HepG2 (cell line): Measurements from ENCODE around the gene AK3. TPM values are rescaled to one million over a fixed set of nuclear protein-coding genes. Genes with fewer than 3 reads are reported as not detected.

Experiments
- CENPX ChIP-seq: sonication (generic); formaldehyde crosslinking; IDR thresholded peaks from 2 replicates; pipeline ENCODE4 v1.9.0; 2021; ENCODE audit warnings: mild to moderate bottlenecking, missing genetic modification reagents, moderate library complexity
- ERF ChIP-seq: IDR thresholded peaks from 2 replicates; pipeline ENCODE4 v1.6.1; 2018; ENCODE audit warnings: missing biosample characterization, missing genetic modification reagents
- GATAD1 ChIP-seq: IDR thresholded peaks from 2 replicates; pipeline ENCODE4 v1.6.1; 2016; ENCODE audit warnings: missing genetic modification reagents, missing compliant biosample characterization
- NBN ChIP-seq: fragments of 450-650 bp; conservative IDR thresholded peaks from 2 replicates; pipeline ENCODE4 v1.6.1; 2017
- NFIC ChIP-seq: IDR thresholded peaks from 2 replicates; pipeline ENCODE4 v1.6.1; 2012; ENCODE audit warnings: mild to moderate bottlenecking, low read length, inconsistent platforms
- NFKB2 ChIP-seq: sonication (generic); formaldehyde crosslinking; IDR thresholded peaks from 2 replicates; pipeline ENCODE4 v1.4.0; 2020; ENCODE audit warnings: missing genetic modification reagents, borderline replicate concordance
- PAF1 ChIP-seq: IDR thresholded peaks from 2 replicates; pipeline ENCODE4 v1.6.1; 2016; ENCODE audit warnings: missing genetic modification reagents, missing compliant biosample characterization
- PCBP1 ChIP-seq: fragments of 200-400 bp; formaldehyde crosslinking; IDR thresholded peaks from 2 replicates; pipeline ENCODE4 v1.6.1; 2017; ENCODE audit warnings: mild to moderate bottlenecking, low read depth, low read length, borderline replicate concordance
- PRPF4 ChIP-seq: fragments of 200-400 bp; formaldehyde crosslinking; IDR thresholded peaks from 2 replicates; pipeline ENCODE4 v1.6.1; 2016; ENCODE audit warnings: low read length, low read depth; ENCODE audit not compliant: poor library complexity, severe bottlenecking
- RCOR2 ChIP-seq: IDR thresholded peaks from 2 replicates; pipeline ENCODE4 v1.6.1; 2016; ENCODE audit warnings: missing biosample characterization, missing genetic modification reagents
- RFX1 ChIP-seq: fragments of 450-650 bp; IDR thresholded peaks from 2 replicates; pipeline ENCODE4 v1.6.1; 2017
- RFX3 ChIP-seq: IDR thresholded peaks from 2 replicates; pipeline ENCODE4 v1.6.1; 2016; ENCODE audit warnings: missing biosample characterization, missing genetic modification reagents
- RORA ChIP-seq: sonication (generic); formaldehyde crosslinking; IDR thresholded peaks from 2 replicates; pipeline ENCODE4 v1.5.0; 2020; ENCODE audit warnings: mild to moderate bottlenecking, missing genetic modification reagents, moderate library complexity
- TSC22D2 ChIP-seq: sonication (generic); formaldehyde crosslinking; IDR thresholded peaks from 2 replicates; pipeline ENCODE4 v1.5.1; 2020; ENCODE audit warnings: missing genetic modification reagents, mild to moderate bottlenecking, borderline replicate concordance
- YEATS2 ChIP-seq: sonication (generic); formaldehyde crosslinking; IDR thresholded peaks from 2 replicates; pipeline ENCODE4 v1.4.0; 2020; ENCODE audit warnings: missing genetic modification reagents, borderline replicate concordance
- ZNF350 ChIP-seq: sonication (generic); formaldehyde crosslinking; IDR thresholded peaks from 2 replicates; pipeline ENCODE4 v1.4.0; 2020; ENCODE audit warnings: mild to moderate bottlenecking, low read depth, missing genetic modification reagents, borderline replicate concordance
- ZNF460 ChIP-seq: sonication (generic); formaldehyde crosslinking; IDR thresholded peaks from 2 replicates; pipeline ENCODE4 v1.5.1; 2020; ENCODE audit warnings: missing genetic modification reagents, mild to moderate bottlenecking, borderline replicate concordance
- ZNF674 ChIP-seq: sonication (generic); formaldehyde crosslinking; IDR thresholded peaks from 2 replicates; pipeline ENCODE4 v1.5.0; 2020; ENCODE audit warnings: low read depth, mild to moderate bottlenecking, missing genetic modification reagents
- ZNF761 ChIP-seq: sonication (generic); formaldehyde crosslinking; conservative IDR thresholded peaks from 2 replicates; pipeline ENCODE4 v1.4.0; 2020; ENCODE audit warnings: mild to moderate bottlenecking, missing genetic modification reagents
- ZSCAN29 ChIP-seq: sonication (generic); formaldehyde crosslinking; conservative IDR thresholded peaks from 2 replicates; pipeline ENCODE4 v1.4.0; 2020; ENCODE audit warnings: mild to moderate bottlenecking, missing genetic modification reagents
- polyA plus RNA-seq, 8 experiments: library from polyadenylated mRNA; depleted of rRNA in 3 of 8; stranded (reverse) in 7 of 8; unstranded in 1 of 8; fragments of >200 nt; fragmentation: Illumina TruSeq in 4 of 8; extraction: Trizol in 4 of 8; gene quantifications; 2 replicates each; pipeline versions ENCODE4 v1.2.1 to v1.2.3, GENCODE V29; 2011 to 2016; ENCODE audit warnings: low read depth in 4 of 8, missing spikeins in 1 of 8, mixed read lengths in 1 of 8; ENCODE audit not compliant: insufficient read depth in 1 of 8
- total RNA-seq, 5 experiments: library from RNA; depleted of rRNA; stranded (reverse); fragments of >200 nt; fragmentation: Illumina TruSeq; extraction: Trizol; gene quantifications; 2 replicates each; pipeline ENCODE4 v1.2.3, GENCODE V29; 2016; ENCODE audit warnings: low read depth in 1 of 5
- TF ChIP-seq, protein P1 (sequence below): sonication (generic); formaldehyde crosslinking; IDR thresholded peaks from 2 replicates; pipeline ENCODE4 v1.8.1; 2022; ENCODE audit warnings: mild to moderate bottlenecking, missing genetic modification reagents
- TF ChIP-seq, protein P2 (sequence below): sonication (generic); formaldehyde crosslinking; IDR thresholded peaks from 2 replicates; pipeline ENCODE4 v1.5.1; 2020; ENCODE audit warnings: mild to moderate bottlenecking, missing genetic modification reagents, moderate library complexity
- TF ChIP-seq, protein P3 (sequence below): sonication (generic); formaldehyde crosslinking; IDR thresholded peaks from 2 replicates; pipeline ENCODE4 v1.4.0; 2020; ENCODE audit warnings: mild to moderate bottlenecking, missing genetic modification reagents
- TF ChIP-seq, protein P4 (sequence below): sonication (generic); formaldehyde crosslinking; IDR thresholded peaks from 2 replicates; pipeline ENCODE4 v1.5.0; 2020; ENCODE audit warnings: mild to moderate bottlenecking, missing genetic modification reagents, borderline replicate concordance

AK3 gene
- total and polyA plus RNA-seq, 2 of the 13 experiments (the other 11 are each of a cell fraction or from before 2014, with no cell fraction given), result 76.8 to 109 TPM

DNA sequence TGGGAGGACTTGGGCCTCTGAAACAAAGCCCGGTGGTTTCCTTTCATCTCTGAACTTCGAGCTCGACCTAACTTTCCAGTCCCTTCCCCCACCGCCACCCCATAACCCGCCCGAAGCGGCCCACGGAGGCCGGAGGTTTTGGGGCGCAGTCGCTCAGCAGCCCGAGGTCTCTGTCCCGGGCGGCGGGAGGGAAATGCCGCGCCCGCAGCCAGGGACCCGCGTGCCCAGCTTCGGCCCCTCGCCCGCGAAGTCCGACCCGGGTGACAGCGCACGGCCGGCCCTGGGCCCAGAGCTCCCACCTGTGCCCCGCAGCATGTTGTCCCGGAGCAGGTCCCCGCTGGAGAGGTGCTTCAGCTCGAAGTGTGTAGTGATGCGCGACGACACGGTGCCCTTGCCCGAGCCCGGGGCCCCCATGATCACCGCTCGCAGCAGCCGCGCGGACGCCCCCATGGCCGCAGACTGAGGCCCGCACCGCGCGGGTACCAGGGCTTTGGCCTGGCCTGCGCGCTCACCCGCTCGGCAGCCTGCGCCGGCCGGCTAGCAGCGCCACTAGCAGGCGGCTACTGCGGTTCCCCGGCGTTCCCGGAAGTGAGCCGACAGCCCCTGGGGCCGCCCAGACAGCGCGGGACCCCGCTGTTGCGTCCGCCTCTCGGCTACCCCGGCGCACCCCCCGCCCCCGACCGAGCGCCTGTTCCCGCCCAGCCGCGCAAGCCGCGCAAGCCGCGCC, at the start of gene AK3 (continued):
- TF ChIP-seq ERF (CRISPR knock-in tag) (peak; percentile 73), NBN (no peak), PRPF4 (no peak), ZNF460 (no peak), RCOR2 (CRISPR knock-in tag) (no peak), TSC22D2 (CRISPR knock-in tag) (no peak; the same call in none of the 2 replicates), RFX1 (no peak), RFX3 (CRISPR knock-in tag) (no peak), PAF1 (no peak), ZNF674 (CRISPR knock-in tag) (0 out of 2 replicates have a peak, but pooled peaks have one; percentile 78), YEATS2 (CRISPR knock-in tag) (peak; percentile 19), ZNF350 (0 out of 2 replicates have a peak, but pooled peaks have one; percentile 35), NFKB2 (CRISPR knock-in tag) (peak; percentile 96), PCBP1 (no peak), ZSCAN29 (CRISPR knock-in tag) (no peak), GATAD1 (CRISPR knock-in tag) (peak; percentile 27; the same call in 1 of the 2 replicates), NFIC (no peak), RORA (CRISPR knock-in tag) (no peak), CENPX (CRISPR knock-in tag) (no peak), ZNF761 (CRISPR knock-in tag) (peak; percentile 79; the same call in 1 of the 2 replicates)
- TF ChIP-seq, protein P1, sequence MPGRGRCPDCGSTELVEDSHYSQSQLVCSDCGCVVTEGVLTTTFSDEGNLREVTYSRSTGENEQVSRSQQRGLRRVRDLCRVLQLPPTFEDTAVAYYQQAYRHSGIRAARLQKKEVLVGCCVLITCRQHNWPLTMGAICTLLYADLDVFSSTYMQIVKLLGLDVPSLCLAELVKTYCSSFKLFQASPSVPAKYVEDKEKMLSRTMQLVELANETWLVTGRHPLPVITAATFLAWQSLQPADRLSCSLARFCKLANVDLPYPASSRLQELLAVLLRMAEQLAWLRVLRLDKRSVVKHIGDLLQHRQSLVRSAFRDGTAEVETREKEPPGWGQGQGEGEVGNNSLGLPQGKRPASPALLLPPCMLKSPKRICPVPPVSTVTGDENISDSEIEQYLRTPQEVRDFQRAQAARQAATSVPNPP (CRISPR knock-in tag), result no peak; the same call in none of the 2 replicates
- TF ChIP-seq, protein P2, sequence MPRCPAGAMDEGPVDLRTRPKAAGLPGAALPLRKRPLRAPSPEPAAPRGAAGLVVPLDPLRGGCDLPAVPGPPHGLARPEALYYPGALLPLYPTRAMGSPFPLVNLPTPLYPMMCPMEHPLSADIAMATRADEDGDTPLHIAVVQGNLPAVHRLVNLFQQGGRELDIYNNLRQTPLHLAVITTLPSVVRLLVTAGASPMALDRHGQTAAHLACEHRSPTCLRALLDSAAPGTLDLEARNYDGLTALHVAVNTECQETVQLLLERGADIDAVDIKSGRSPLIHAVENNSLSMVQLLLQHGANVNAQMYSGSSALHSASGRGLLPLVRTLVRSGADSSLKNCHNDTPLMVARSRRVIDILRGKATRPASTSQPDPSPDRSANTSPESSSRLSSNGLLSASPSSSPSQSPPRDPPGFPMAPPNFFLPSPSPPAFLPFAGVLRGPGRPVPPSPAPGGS (CRISPR knock-in tag), result peak; percentile 98
- TF ChIP-seq, protein P3, sequence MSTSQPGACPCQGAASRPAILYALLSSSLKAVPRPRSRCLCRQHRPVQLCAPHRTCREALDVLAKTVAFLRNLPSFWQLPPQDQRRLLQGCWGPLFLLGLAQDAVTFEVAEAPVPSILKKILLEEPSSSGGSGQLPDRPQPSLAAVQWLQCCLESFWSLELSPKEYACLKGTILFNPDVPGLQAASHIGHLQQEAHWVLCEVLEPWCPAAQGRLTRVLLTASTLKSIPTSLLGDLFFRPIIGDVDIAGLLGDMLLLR (CRISPR knock-in tag), result no peak
- TF ChIP-seq, protein P4, sequence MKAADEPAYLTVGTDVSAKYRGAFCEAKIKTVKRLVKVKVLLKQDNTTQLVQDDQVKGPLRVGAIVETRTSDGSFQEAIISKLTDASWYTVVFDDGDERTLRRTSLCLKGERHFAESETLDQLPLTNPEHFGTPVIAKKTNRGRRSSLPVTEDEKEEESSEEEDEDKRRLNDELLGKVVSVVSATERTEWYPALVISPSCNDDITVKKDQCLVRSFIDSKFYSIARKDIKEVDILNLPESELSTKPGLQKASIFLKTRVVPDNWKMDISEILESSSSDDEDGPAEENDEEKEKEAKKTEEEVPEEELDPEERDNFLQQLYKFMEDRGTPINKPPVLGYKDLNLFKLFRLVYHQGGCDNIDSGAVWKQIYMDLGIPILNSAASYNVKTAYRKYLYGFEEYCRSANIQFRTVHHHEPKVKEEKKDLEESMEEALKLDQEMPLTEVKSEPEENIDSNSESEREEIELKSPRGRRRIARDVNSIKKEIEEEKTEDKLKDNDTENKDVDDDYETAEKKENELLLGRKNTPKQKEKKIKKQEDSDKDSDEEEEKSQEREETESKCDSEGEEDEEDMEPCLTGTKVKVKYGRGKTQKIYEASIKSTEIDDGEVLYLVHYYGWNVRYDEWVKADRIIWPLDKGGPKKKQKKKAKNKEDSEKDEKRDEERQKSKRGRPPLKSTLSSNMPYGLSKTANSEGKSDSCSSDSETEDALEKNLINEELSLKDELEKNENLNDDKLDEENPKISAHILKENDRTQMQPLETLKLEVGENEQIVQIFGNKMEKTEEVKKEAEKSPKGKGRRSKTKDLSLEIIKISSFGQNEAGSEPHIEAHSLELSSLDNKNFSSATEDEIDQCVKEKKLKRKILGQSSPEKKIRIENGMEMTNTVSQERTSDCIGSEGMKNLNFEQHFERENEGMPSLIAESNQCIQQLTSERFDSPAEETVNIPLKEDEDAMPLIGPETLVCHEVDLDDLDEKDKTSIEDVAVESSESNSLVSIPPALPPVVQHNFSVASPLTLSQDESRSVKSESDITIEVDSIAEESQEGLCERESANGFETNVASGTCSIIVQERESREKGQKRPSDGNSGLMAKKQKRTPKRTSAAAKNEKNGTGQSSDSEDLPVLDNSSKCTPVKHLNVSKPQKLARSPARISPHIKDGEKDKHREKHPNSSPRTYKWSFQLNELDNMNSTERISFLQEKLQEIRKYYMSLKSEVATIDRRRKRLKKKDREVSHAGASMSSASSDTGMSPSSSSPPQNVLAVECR (CRISPR knock-in tag), result peak; percentile 94
